Stimulated activated CD4-positive, alpha-beta T cell treated with anti-CD3 and anti-CD28 coated beads, TNF-alpha, amount 100 ng/mL, for 24 hours (primary cell): ENCODE data around the gene WDR27.
"Not testable (repeated sequence)": the region's sequence is repeated elsewhere in the genome, so short reads cannot be mapped to it uniquely, and the experiment has no call there.

Source experiments
- DNase-seq, 3 experiments: peaks; one replicate each; pipeline ENCODE4 v3.0.0-alpha.2; 2020; ENCODE audit warnings: low read depth in 3 of 3

The WDR27 gene

DNA sequence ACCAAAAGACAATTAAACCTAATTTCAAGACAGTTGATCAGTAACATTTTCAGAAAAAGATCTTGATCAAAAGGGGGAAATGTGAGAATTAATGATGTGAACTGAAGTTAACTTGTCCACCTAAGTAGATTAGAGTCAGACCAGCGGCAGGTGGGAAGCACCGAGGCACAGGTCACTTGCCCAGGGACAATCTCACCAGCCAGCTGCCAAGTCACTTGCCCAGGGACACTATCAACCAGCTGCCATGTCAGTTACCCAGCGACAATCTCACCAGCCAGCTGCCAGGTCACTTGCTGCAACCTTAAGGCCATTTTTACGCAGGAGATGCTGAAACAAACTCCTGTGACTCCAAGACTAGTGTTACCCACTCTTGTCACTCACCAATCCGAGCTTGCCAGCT is 260.5 kb downstream of the WDR27 start:
- DNase-seq: no peak

DNA sequence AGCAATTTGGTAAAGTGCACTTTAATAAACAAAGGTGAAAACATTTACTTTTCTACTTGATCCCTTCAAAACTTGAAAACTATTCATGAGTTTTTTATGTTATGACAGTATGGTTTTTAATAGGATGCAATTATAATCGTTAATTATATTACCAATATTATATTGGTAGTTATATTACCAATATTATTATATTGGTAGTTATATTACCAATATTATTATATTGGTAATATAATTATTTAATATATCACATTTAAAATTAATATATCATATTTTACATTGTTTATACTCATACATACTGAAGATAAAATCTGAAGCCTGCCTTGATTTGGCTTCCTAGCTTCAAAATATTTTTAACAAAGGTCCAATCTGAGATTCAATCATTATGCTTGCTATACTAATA is 262.1 kb downstream of the WDR27 start:
- no peak for DNase-seq

DNA sequence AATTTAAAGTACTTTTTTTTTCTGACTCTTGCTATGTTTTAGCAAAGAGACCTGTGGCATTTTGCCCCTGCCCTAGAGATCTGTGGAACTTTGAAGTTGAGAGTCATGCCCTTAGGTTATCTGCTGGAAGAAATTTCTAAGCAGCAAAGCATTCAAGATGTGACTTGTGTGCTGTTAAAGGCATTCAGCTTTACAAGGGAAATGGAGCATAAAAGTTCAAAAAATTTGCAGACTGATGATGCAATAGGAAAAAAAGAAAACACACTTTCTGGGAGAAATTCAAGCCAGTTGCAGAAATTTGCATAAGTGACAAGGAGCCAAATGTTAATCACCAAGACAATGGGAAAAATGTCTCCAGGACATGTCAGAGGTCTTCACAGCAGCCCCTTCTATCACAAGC is 267.3 kb downstream of the WDR27 start:
- not testable (repeated sequence) for DNase-seq

DNA sequence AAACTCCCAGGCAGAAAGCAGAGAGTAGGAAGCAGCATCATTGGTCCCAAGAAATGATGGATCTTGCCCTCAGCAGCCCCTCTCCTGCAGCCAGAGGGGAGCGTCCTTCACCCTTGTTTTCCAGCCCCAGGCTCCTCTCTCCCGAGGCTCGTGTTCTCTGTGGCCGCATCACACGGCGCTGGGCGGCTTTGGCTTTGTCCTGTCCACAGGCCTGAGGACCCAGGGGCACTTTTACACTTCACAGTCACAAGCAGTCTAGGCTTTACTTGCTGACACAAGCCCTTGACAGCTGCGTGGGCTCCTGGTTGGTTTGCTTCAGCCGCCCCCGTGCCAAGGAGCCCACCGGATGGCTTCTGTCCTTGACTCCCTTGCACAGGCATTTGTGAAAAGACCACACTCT is 272.8 kb downstream of the WDR27 start:
- no peak for DNase-seq

GRCh38 chr6:169428532-169428931 is 273.3 kb downstream of the WDR27 start:
- no peak for DNase-seq

DNA sequence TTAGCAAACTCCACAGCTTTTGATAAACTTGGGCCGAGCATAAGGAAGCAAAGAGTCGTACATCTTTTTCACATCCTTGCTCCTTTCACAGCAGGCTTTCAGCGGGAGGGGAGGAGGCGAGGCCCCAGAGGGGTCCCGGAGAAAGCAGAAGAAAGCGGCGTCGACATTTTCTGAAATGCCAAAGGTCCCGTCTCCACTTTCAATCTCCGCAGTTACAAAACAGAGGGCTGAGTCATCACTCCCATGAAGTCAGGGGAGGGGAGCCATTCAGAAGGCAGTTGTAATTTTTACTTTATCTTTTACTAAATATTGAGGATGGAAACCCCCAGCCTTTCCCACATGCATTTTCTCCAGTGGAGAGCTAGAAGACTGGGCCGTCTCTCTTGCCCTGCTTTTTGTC is 274.0 kb downstream of the WDR27 start:
- DNase-seq: no peak

- DNase-seq: no peak
These were observed 275.2 kb downstream of the WDR27 start for GRCh38 chr6:169426611-169427010.

- DNase-seq: no peak
These were observed 276.0 kb downstream of the WDR27 start for GRCh38 chr6:169425628-169426370.

- no peak for DNase-seq
These were observed 277.0 kb downstream of the WDR27 start for GRCh38 chr6:169424821-169425240.

GRCh38 chr6:169424149-169424804 is 277.6 kb downstream of the WDR27 start:
- no peak for DNase-seq

- no peak for DNase-seq
These were observed 280.1 kb downstream of the WDR27 start for GRCh38 chr6:169421586-169422264.

- no peak for DNase-seq
These were observed 280.8 kb downstream of the WDR27 start for GRCh38 chr6:169420912-169421543.

GRCh38 chr6:169417101-169417500 is 284.7 kb downstream of the WDR27 start:
- DNase-seq: no peak

DNA sequence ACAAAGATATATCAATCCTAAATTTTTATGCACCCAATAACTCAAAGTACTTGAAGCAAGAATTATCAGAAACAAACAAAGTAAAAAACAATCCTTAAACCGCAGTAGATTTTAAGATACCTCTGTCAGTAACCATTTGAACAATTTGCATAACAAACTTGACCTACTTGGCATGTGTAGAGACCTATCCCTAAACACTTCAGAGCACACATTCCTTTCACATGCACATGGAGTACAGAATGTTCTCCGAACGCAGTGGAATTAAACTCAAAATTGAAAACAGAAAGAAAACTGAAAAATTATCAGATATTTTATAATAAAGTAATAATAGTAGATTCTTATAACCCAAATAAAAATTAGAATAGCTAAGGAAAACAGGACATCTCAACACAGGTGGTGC is 285.6 kb downstream of the WDR27 start:
- DNase-seq: no peak

DNA sequence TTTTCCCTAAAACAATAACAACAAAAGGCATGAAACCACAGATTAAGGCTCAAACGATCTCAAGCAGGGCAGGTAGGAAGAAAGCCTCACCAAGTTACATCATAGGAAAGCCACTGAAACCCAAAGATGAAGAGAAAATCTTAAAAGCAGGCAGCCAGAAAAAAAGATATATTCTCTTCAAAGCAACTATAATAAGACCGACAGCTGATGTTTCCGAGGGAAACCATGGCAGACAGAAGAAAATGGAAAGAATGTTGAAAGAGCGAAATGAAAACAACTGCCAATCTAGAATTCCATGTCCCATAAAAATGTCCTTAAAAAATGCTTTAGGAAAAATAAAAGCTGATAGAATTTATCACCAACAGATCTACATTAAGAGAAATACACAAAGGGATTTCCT is 286.6 kb downstream of the WDR27 start:
- no peak for DNase-seq

- DNase-seq: no peak
These were observed 290.1 kb downstream of the WDR27 start for GRCh38 chr6:169411722-169412121.

GRCh38 chr6:169411296-169411695 is 290.5 kb downstream of the WDR27 start:
- no peak for DNase-seq

GRCh38 chr6:169409742-169410312 is 292.0 kb downstream of the WDR27 start:
- DNase-seq: no peak

GRCh38 chr6:169407325-169407724 is 294.5 kb downstream of the WDR27 start:
- DNase-seq: no peak
